PC-9 (cell line): ENCODE measurements around the gene SPATA31E1.

Experiments
- EZH2 ChIP-seq: fragments of 200-600 bp; sonication (generic); IDR thresholded peaks from 2 replicates; pipeline ENCODE4 v1.8.0; 2017; ENCODE audit warnings: antibody characterized with exemption, low read depth
- TF ChIP-seq, protein P1 (sequence below): fragments of 200-600 bp; sonication (generic); conservative IDR thresholded peaks from 2 replicates; pipeline ENCODE4 v1.6.1; 2017; ENCODE audit warnings: mixed run types, antibody characterized with exemption, mild to moderate bottlenecking, moderate library complexity

DNA sequence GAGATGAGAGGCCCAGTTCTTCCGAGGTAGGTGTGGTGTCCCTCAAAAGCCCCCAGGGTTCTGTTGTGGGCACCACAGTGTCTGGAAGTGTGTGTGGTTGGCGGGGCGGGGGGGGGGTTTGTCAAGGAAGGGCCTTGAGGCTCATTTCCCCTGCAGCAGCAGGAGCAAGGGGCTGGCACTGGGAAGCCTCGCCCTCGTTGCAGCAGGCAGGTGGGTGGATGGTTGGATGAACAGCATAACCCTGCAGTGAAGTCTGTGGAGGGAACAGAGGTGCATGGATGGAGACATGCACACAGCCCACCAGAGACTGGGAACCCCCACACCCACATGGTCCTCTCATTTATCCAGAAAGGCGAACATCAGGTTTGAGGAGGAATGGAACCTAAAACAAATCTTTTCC is 2.0 kb upstream of the SPATA31E1 start:
- TF ChIP-seq, protein P1, sequence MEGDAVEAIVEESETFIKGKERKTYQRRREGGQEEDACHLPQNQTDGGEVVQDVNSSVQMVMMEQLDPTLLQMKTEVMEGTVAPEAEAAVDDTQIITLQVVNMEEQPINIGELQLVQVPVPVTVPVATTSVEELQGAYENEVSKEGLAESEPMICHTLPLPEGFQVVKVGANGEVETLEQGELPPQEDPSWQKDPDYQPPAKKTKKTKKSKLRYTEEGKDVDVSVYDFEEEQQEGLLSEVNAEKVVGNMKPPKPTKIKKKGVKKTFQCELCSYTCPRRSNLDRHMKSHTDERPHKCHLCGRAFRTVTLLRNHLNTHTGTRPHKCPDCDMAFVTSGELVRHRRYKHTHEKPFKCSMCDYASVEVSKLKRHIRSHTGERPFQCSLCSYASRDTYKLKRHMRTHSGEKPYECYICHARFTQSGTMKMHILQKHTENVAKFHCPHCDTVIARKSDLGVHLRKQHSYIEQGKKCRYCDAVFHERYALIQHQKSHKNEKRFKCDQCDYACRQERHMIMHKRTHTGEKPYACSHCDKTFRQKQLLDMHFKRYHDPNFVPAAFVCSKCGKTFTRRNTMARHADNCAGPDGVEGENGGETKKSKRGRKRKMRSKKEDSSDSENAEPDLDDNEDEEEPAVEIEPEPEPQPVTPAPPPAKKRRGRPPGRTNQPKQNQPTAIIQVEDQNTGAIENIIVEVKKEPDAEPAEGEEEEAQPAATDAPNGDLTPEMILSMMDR, result no peak
- no peak for TF ChIP-seq EZH2
